Measurements from ENCODE around the gene FMNL2.

FMNL2 gene

DNA sequence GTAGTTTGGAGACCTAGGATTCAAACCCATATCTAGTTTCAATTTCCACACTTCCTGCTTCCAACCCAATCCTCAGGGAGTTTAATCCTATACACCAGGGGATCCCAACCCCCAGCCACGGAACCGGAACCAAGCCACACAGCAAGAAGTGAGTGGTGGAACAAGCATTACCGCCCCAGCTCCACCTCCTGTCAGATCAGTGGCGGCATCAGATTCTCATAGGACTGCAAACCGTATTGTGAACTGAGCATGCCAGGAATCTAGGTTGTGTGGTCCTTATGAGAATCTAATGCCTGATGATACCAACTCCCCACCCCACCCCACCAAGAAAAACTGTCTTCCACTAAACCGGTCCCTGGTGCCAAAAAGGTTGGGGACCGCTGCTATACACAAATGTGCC lies 329.8 kb downstream of the FMNL2 start:
- no peak for DNase-seq (ENCODE audit: low read depth)
- H3K4me3 ChIP-seq (ENCODE audit: control insufficient read depth, low read depth, low read length) = no peak overlapping the region
- TF ChIP-seq CTCF (conservative IDR thresholded peaks at IDR 0.05; ENCODE audit: control insufficient read depth, insufficient read depth, low read depth, low read length) = no peak

DNA sequence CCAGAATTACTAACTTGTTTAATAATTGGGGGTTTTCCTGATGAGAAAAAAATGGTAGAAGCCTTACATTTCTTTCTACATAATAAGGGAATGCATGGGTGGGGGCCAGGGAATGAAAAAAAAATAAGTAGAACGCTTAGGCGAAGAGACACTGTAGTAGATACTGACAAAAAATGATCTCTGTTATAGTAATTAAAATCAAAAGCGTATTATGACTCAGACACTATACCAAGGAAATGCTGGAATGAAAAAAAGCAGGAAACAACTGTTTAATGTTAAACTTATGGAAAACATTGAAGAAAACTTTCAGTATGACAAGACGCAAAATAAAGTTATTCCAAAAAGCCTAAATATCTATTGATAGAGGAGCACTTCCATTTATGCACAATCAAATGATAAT lies 339.4 kb downstream of the FMNL2 start:
- TF ChIP-seq CTCF (conservative IDR thresholded peaks at IDR 0.05; ENCODE audit: control insufficient read depth, insufficient read depth, low read depth, low read length) = no peak
- H3K4me3 ChIP-seq (ENCODE audit: control insufficient read depth, low read depth, low read length) = no peak overlapping the region
- no peak for DNase-seq (ENCODE audit: low read depth)

DNA sequence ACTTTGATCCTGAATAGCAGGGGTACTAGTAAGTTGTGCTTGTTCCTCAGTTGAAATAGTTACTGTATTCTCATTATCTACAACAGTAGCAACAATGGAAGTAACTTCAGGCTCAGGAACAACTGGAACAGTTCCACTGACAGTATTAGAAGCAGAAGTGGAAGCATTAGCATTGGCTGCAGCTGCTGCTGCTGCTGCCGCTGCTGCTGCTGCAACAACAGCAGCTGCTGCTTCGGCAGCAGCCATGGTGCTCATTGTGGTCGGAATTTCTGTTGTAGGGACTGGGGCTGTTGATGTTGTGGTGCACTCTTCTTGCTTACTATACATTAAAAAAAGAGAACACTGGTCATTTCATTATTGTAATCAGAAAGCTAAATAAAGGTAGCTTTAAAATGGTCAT lies 341.5 kb downstream of the FMNL2 start:
- DNase-seq (ENCODE audit: low read depth) = no peak
- no peak for TF ChIP-seq CTCF (conservative IDR thresholded peaks at IDR 0.05; ENCODE audit: control insufficient read depth, insufficient read depth, low read depth, low read length)
- H3K4me3 ChIP-seq (ENCODE audit: control insufficient read depth, low read depth, low read length) = no peak overlapping the region

DNA sequence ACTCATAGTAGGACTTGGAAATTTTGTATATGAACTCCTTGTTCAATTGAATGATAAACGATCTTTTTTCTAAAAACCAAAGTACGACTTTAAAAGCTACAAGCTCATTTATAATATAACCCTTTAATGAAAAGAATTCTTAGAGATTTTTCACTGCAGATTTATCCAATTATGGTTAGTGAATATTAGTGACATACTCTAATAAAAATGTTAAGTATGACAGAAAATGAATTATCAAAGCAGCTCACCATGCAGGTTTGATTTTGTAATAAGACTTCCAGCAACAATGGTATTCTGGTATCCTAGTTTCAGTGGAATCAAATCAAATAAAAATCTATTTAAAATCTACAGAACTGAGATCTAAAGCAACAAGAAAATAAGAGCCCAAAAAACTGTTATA lies 343.8 kb downstream of the FMNL2 start:
- no peak for DNase-seq (ENCODE audit: low read depth)
- no peak for TF ChIP-seq CTCF (conservative IDR thresholded peaks at IDR 0.05; ENCODE audit: control insufficient read depth, insufficient read depth, low read depth, low read length)
- no peak overlapping the region for H3K4me3 ChIP-seq (ENCODE audit: control insufficient read depth, low read depth, low read length)

DNA sequence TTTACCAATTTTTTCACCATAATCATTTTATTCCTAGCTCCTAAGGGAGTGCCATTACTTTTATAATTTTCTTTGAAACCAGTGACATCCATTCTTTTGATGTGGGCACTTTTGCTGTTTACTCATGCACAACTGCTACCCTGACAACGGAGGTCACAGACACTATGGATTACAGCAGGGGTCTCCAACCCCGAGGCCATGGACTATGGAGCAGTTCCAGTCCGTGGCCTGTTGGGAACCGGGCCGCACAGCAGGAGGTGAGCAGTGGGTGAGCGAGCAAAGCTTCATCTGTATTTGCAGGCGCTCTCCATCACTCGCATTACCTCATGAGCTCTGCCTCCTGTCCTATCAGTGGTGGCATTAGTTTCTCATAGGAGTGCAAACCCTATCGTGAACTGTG lies 347.7 kb downstream of the FMNL2 start:
- H3K4me3 ChIP-seq (ENCODE audit: control insufficient read depth, low read depth, low read length) = no peak overlapping the region
- no peak for DNase-seq (ENCODE audit: low read depth)
- no peak for TF ChIP-seq CTCF (conservative IDR thresholded peaks at IDR 0.05; ENCODE audit: control insufficient read depth, insufficient read depth, low read depth, low read length)

DNA sequence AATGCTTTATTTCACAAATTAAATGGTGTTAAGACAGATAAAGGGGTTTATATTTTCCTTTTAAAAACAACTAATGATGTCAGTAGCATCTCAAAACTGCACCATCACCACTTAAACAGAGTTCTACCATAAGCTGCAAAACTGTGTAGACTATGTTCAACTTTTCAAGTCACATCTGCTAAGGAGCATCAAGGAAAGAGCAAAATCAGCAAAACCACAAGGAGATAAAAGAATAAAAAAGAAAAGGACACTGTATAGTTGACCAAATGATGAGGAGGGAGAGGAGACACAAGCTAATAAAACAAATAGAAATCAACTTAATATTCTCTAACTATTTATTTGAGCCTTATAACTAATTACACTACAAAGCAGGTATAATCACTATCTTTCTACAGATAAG lies 348.4 kb downstream of the FMNL2 start:
- no peak for DNase-seq (ENCODE audit: low read depth)
- TF ChIP-seq CTCF (conservative IDR thresholded peaks at IDR 0.05; ENCODE audit: control insufficient read depth, insufficient read depth, low read depth, low read length) = no peak
- no peak overlapping the region for H3K4me3 ChIP-seq (ENCODE audit: control insufficient read depth, low read depth, low read length)

GRCh38 chr2:152686321-152686720 lies 351.3 kb downstream of the FMNL2 start:
- DNase-seq (ENCODE audit: low read depth) = peak; percentile 13
- H3K4me3 ChIP-seq (ENCODE audit: control insufficient read depth, low read depth, low read length) = no peak overlapping the region
- no peak for TF ChIP-seq CTCF (conservative IDR thresholded peaks at IDR 0.05; ENCODE audit: control insufficient read depth, insufficient read depth, low read depth, low read length)

All from fibroblast of mammary gland (primary cell).